HCT116 (cell line): ENCODE results near the gene TPRG1L. TPM values are rescaled to one million over a fixed set of nuclear protein-coding genes. Genes with fewer than 3 reads are reported as not detected.

Source experiments
- ATAC-seq: fragments of 200-7000 bp; cut with Tn5 transposase; 2 replicates; pipeline ENCODE4 v1.9.1; 2020; ENCODE audit warnings: mild to moderate bottlenecking, moderate library complexity
- BruUV-seq: library from RNA; stranded (reverse); fragments of 400-500 nt; replicated peaks from 2 replicates; lab custom pipeline; 2021; lab: Mats Ljungman, UMichigan
- CTCF ChIA-PET: fragments of 300-600 bp; sonication (Branson Sonifier 250); formaldehyde crosslinking; loops from one replicate; lab custom pipeline; 2021; ENCODE audit warnings: antibody characterized with exemption; lab: Charles Lee
- POLR2A ChIA-PET: fragments of 300-600, 350-600 bp; sonication (Branson Sonifier 250); formaldehyde crosslinking; loops from one replicate; lab custom pipeline; 2021; ENCODE audit warnings: antibody characterized with exemption; lab: Charles Lee
- RAD21 ChIA-PET, 2 experiments: fragments of 300-600 bp; sonication (Branson Sonifier 250); formaldehyde crosslinking; loops; one replicate each; lab custom pipeline; 2023; ENCODE audit warnings: low total read pairs in 2 of 2; ENCODE audit not compliant: uncharacterized antibody in 2 of 2, unreplicated experiment in 2 of 2, low non-redundant PET in 1 of 2; lab: Charles Lee
- DNase-seq: peaks from one replicate; pipeline ENCODE4 v3.0.0-alpha.2; 2010; ENCODE audit warnings: low read depth, low spot score
- H2AFZ ChIP-seq: fragments of 200-600 bp; shearing (Covaris generic), sonication (generic); 2 replicates; pipeline ENCODE4 v1.6.1; 2017; ENCODE audit warnings: low read depth, mixed run types, mixed read lengths, antibody characterized with exemption, low read length; ENCODE audit not compliant: poor library complexity, severe bottlenecking
- H3K27ac ChIP-seq: 2 replicates; pipeline ENCODE4 v1.5.1; 2012; ENCODE audit warnings: low read depth, low read length
- H3K27me3 ChIP-seq: fragments of 200-600 bp; sonication (generic); 2 replicates; pipeline ENCODE4 v1.6.1; 2016; ENCODE audit warnings: mixed run types, low read length, mixed read lengths; ENCODE audit not compliant: insufficient read depth
- H3K36me3 ChIP-seq, 2 experiments: fragments of 200-500 bp in 1 of 2; fragments of 200-600 bp in 1 of 2; sonication (Bioruptor generic) in 1 of 2; sonication (generic) in 1 of 2; 2 replicates each; pipeline versions ENCODE4 v1.5.1 to v1.6.1; 2014 to 2016; ENCODE audit warnings: low read length in 2 of 2, inconsistent platforms in 1 of 2, mixed read lengths in 1 of 2, mixed run types in 1 of 2; ENCODE audit not compliant: insufficient read depth in 2 of 2, control insufficient read depth in 1 of 2
- H3K4me1 ChIP-seq, 2 experiments: fragments of 200-600 bp in 1 of 2; sonication (generic) in 1 of 2; 2 replicates each; pipeline versions ENCODE4 v1.5.1 to v1.6.1; 2012 to 2017; ENCODE audit warnings: low read length in 2 of 2, inconsistent platforms in 1 of 2, mild to moderate bottlenecking in 1 of 2, mixed read lengths in 1 of 2, mixed run types in 1 of 2, moderate library complexity in 1 of 2; ENCODE audit not compliant: insufficient read depth in 2 of 2, control insufficient read depth in 1 of 2
- H3K4me2 ChIP-seq: fragments of 200-600 bp; sonication (generic); 2 replicates; pipeline ENCODE4 v1.6.1; 2017; ENCODE audit warnings: mixed run types, low read length, mixed read lengths
- H3K4me3 ChIP-seq, 2 experiments: fragments of 200-600 bp in 1 of 2; sonication (generic) in 1 of 2; replicated peaks in 1 of 2; 2 replicates each; pipeline ENCODE4 v1.5.1; 2011 to 2016; ENCODE audit warnings: low read length in 2 of 2, control low read depth in 1 of 2, low read depth in 1 of 2, mild to moderate bottlenecking in 1 of 2, mixed read lengths in 1 of 2, mixed run types in 1 of 2
- H3K79me2 ChIP-seq: fragments of 200-600 bp; sonication (generic); 2 replicates; pipeline ENCODE4 v1.6.1; 2017; ENCODE audit warnings: mild to moderate bottlenecking, mixed run types, low read length, moderate library complexity, mixed read lengths; ENCODE audit not compliant: insufficient read depth
- H3K9ac ChIP-seq: fragments of 200-600 bp; sonication (generic); 2 replicates; pipeline ENCODE4 v1.6.1; 2016; ENCODE audit warnings: low read length, mixed read lengths
- H3K9me2 ChIP-seq: fragments of 200-600 bp; sonication (generic), shearing (Covaris generic); 2 replicates; pipeline ENCODE4 v1.6.1; 2017; ENCODE audit warnings: mixed run types, mild to moderate bottlenecking, moderate library complexity; ENCODE audit not compliant: insufficient read depth
- H3K9me3 ChIP-seq, 2 experiments: fragments of 200-500 bp in 1 of 2; fragments of 200-600 bp in 1 of 2; sonication (Bioruptor generic) in 1 of 2; sonication (generic) in 1 of 2; 2 replicates each; pipeline ENCODE4 v1.6.1; 2014 to 2017; ENCODE audit warnings: low read length in 2 of 2, mixed read lengths in 2 of 2, inconsistent platforms in 1 of 2, low read depth in 1 of 2, mild to moderate bottlenecking in 1 of 2, mixed run types in 1 of 2, moderate library complexity in 1 of 2; ENCODE audit not compliant: control insufficient read depth in 1 of 2, insufficient read depth in 1 of 2
- H4K20me1 ChIP-seq: fragments of 200-600 bp; sonication (generic), shearing (Covaris generic); 2 replicates; pipeline ENCODE4 v1.6.1; 2017; ENCODE audit warnings: mixed run types, mild to moderate bottlenecking, moderate library complexity; ENCODE audit not compliant: insufficient read depth
- EGR1 ChIP-seq: IDR thresholded peaks from 2 replicates; pipeline ENCODE4 v1.6.1; 2012; ENCODE audit warnings: low read depth
- EZH2 ChIP-seq: fragments of 200-600 bp; sonication (generic); IDR thresholded peaks from 2 replicates; pipeline ENCODE4 v1.6.1; 2017; ENCODE audit warnings: antibody characterized with exemption, mixed run types
- REST ChIP-seq: IDR thresholded peaks from 2 replicates; pipeline ENCODE4 v1.6.1; 2012; ENCODE audit warnings: low read depth
- TCF7L2 ChIP-seq: IDR thresholded peaks from 2 replicates; pipeline ENCODE4 v1.7.0; 2011; ENCODE audit warnings: borderline replicate concordance, inconsistent platforms; ENCODE audit not compliant: insufficient read depth, insufficient read length; ENCODE audit errors: extremely low read depth
- YY1 ChIP-seq: IDR thresholded peaks from 2 replicates; pipeline ENCODE4 v1.6.1; 2011; ENCODE audit warnings: low read length, low read depth, moderate library complexity, mild to moderate bottlenecking; ENCODE audit not compliant: insufficient replicate concordance; ENCODE audit errors: extremely low read depth
- ZFX ChIP-seq: fragments of 450-650 bp; IDR thresholded peaks from 2 replicates; pipeline ENCODE4 v1.6.1; 2017
- intact Hi-C: fragments of 100-400 bp; cut with micrococcal nuclease; formaldehyde crosslinking; loops from 2 replicates; pipeline ENCODE4 v1.10.0; 2022
- total RNA-seq: library from RNA; stranded (reverse); gene quantifications from one replicate; pipeline ENCODE4 v1.2.1, GENCODE V29; 2021; ENCODE audit not compliant: unreplicated experiment

Gene TPRG1L
- total RNA-seq, 1 experiment from 2014 or later = 25.6 TPM

DNA sequence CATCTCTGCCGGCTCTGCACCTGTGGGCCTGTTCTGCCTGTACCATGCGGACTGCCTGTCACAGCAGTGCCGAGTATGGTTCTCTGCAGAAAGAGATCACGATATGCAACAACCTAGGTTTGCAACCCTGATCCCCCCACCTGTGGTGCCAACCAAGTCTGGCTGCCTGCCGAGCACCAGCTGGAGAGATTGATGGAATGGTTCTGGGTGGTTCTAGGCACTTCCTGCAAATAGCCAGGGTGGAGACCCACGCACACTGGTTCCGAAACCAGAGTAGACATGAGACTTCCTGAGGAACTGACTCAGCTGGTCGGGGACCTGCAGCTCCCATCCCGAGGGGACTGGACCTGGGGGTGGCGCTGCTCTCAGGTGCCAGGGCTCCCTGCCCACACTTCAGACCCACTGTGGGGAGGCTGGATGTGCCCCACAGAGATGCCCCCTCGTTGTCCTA is 5.4 kb downstream of the TPRG1L start:
- POLR2A ChIA-PET = no interaction called here
- no peak overlapping the region for H3K4me2 ChIP-seq
- RAD21 ChIA-PET = no interaction called here
- peaks cover 6 to 13% of the 10 kb centered on the region in 2 experiments; a peak in 3 of 4 replicates for H3K36me3 ChIP-seq
- H3K9ac ChIP-seq = no peak overlapping the region
- ATAC-seq (no peak), DNase-seq (no peak)
- no peaks in the 10 kb centered on the region for H3K79me2 ChIP-seq
- no peak overlapping the region for H3K4me3 ChIP-seq
- intact Hi-C loops = no loop called here
- H4K20me1 ChIP-seq = no peaks in the 10 kb centered on the region
- no peak overlapping the region for H2AFZ ChIP-seq
- H3K9me2 ChIP-seq = no peaks in the 10 kb centered on the region
- no TSS peak for BruUV-seq
- CTCF ChIA-PET = no interaction called here
- H3K4me1 ChIP-seq = peaks cover 0 to 12% of the 10 kb centered on the region in 2 experiments; a peak in 2 of 4 replicates
- H3K27ac ChIP-seq = no peak overlapping the region
- no peaks in the 10 kb centered on the region for H3K27me3 ChIP-seq
- H3K9me3 ChIP-seq = no peaks in the 10 kb centered on the region
- no peak for TF ChIP-seq YY1
- no peak for TF ChIP-seq EGR1
- no peak for TF ChIP-seq EZH2
- TF ChIP-seq TCF7L2 = no peak
- no peak for TF ChIP-seq ZFX
- TF ChIP-seq REST = no peak
